ENCODE data around the gene KLK11.
"Not testable (repeated sequence)": the region's sequence is repeated elsewhere in the genome, so short reads cannot be mapped to it uniquely, and the experiment has no call there.

Gene KLK11

GRCh38 chr19:51003316-51003715, 23.1 kb downstream of the KLK11 start:
- DNase-seq (ENCODE audit: low spot score), result no peak

- DNase-seq (ENCODE audit: low spot score), result no peak
These were observed 23.7 kb downstream of the KLK11 start for GRCh38 chr19:51002542-51003311.

- no peak for DNase-seq (ENCODE audit: low spot score)
These were observed 24.3 kb downstream of the KLK11 start for GRCh38 chr19:51002089-51002532.

GRCh38 chr19:51001515-51001914, 24.9 kb downstream of the KLK11 start, which contains the start of gene KLK8:
Gene KLK8 (minus strand): TSS chr19:51001604. CDS start chr19:51001167, 437 bp downstream.
- DNase-seq (ENCODE audit: low spot score), result no peak

- no peak for DNase-seq (ENCODE audit: low spot score)
These were observed 25.4 kb downstream of the KLK11 start for GRCh38 chr19:51000981-51001380.

- DNase-seq (ENCODE audit: low spot score), result no peak
These were observed 26.0 kb downstream of the KLK11 start for GRCh38 chr19:51000426-51000825.

GRCh38 chr19:50998686-50999085, 27.7 kb downstream of the KLK11 start:
- DNase-seq (ENCODE audit: low spot score), result no peak

- no peak for DNase-seq (ENCODE audit: low spot score)
These were observed 28.4 kb downstream of the KLK11 start for GRCh38 chr19:50998061-50998460.

GRCh38 chr19:50994129-50994528, 32.3 kb downstream of the KLK11 start:
- DNase-seq (ENCODE audit: low spot score), result no peak

- no peak for DNase-seq (ENCODE audit: low spot score)
These were observed 33.8 kb downstream of the KLK11 start for GRCh38 chr19:50992666-50993035.

- not testable (repeated sequence) for DNase-seq (ENCODE audit: low spot score)
These were observed 42.0 kb downstream of the KLK11 start for GRCh38 chr19:50984416-50984815.

GRCh38 chr19:50983625-50984292, 42.7 kb downstream of the KLK11 start, which contains the start of gene KLK7:
Gene KLK7 (minus strand): TSS chr19:50983917. CDS start chr19:50982399, 1,518 bp downstream.
- DNase-seq (ENCODE audit: low spot score), result no peak

- no peak for DNase-seq (ENCODE audit: low spot score)
These were observed 44.2 kb downstream of the KLK11 start for GRCh38 chr19:50982186-50982585.

- no peak for DNase-seq (ENCODE audit: low spot score)
These were observed 44.7 kb downstream of the KLK11 start for GRCh38 chr19:50981587-50982146.

- no peak for DNase-seq (ENCODE audit: low spot score)
These were observed 46.2 kb downstream of the KLK11 start for GRCh38 chr19:50980208-50980607.

GRCh38 chr19:50979758-50980157, 46.7 kb downstream of the KLK11 start:
- DNase-seq (ENCODE audit: low spot score), result no peak

- DNase-seq (ENCODE audit: low spot score), result no peak
These were observed 47.5 kb downstream of the KLK11 start for GRCh38 chr19:50978772-50979390.

GRCh38 chr19:50977626-50978025, 48.8 kb downstream of the KLK11 start:
- no peak for DNase-seq (ENCODE audit: low spot score)

- no peak for DNase-seq (ENCODE audit: low spot score)
These were observed 50.6 kb downstream of the KLK11 start for GRCh38 chr19:50975766-50976165.

GRCh38 chr19:50974702-50975556, 51.5 kb downstream of the KLK11 start:
- DNase-seq (ENCODE audit: low spot score), result no peak

- no peak for DNase-seq (ENCODE audit: low spot score)
These were observed 53.5 kb downstream of the KLK11 start for GRCh38 chr19:50972795-50973376.
